Neural progenitor cell (in vitro differentiated cells): Measurements from ENCODE around the gene GLT6D1. TPM values are rescaled to one million over a fixed set of nuclear protein-coding genes. Genes with fewer than 3 reads are reported as not detected.
A peak's percentile ranks its signal among the peaks of the same experiment; 100 is the strongest.
"Not testable (repeated sequence)": the region's sequence is repeated elsewhere in the genome, so short reads cannot be mapped to it uniquely, and the experiment has no call there.

ENCODE experiments used
- DNase-seq: peaks from one replicate; pipeline ENCODE4 v3.0.0-alpha.2; 2016; ENCODE audit warnings: low spot score
- H2AFZ ChIP-seq: fragments of 200-600 bp; sonication (generic); replicated peaks from 2 replicates; pipeline ENCODE4 v1.6.1; 2016; ENCODE audit warnings: antibody characterized with exemption
- H3F3A ChIP-seq: fragments of 200-600 bp; sonication (generic); 2 replicates; pipeline ENCODE4 v1.6.1; 2016; ENCODE audit warnings: antibody characterized with exemption, low read depth
- H3K27ac ChIP-seq: fragments of 200-600 bp; sonication (generic); 2 replicates; pipeline ENCODE4 v1.5.1; 2016; ENCODE audit warnings: mild to moderate bottlenecking
- H3K27me3 ChIP-seq: fragments of 200-600 bp; sonication (generic); 2 replicates; pipeline ENCODE4 v1.6.1; 2016; ENCODE audit warnings: mild to moderate bottlenecking, moderate library complexity
- H3K36me3 ChIP-seq: fragments of 200-600 bp; sonication (generic); 2 replicates; pipeline ENCODE4 v1.5.1; 2016
- H3K4me1 ChIP-seq: fragments of 200-600 bp; sonication (generic); 2 replicates; pipeline ENCODE4 v1.6.1; 2016; ENCODE audit warnings: mixed run types
- H3K4me2 ChIP-seq: fragments of 200-600 bp; sonication (generic); 2 replicates; pipeline ENCODE4 v1.6.1; 2016
- H3K4me3 ChIP-seq: fragments of 200-600 bp; sonication (generic); 2 replicates; pipeline ENCODE4 v1.5.1; 2016
- H3K79me2 ChIP-seq: fragments of 200-600 bp; sonication (generic); 2 replicates; pipeline ENCODE4 v1.6.1; 2016; ENCODE audit warnings: low read depth
- H3K9ac ChIP-seq: fragments of 200-600 bp; sonication (generic); 2 replicates; pipeline ENCODE4 v1.6.1; 2016
- H3K9me3 ChIP-seq: fragments of 200-600 bp; sonication (generic); 2 replicates; pipeline ENCODE4 v1.5.1; 2016; ENCODE audit warnings: low read depth
- H4K20me1 ChIP-seq: fragments of 200-600 bp; sonication (generic); 2 replicates; pipeline ENCODE4 v1.6.1; 2016; ENCODE audit warnings: low read depth
- H3K27ac Mint-ChIP-seq: 3 replicates; pipeline ENCODE4 v1.8.0; 2021; ENCODE audit warnings: mixed read lengths
- H3K27me3 Mint-ChIP-seq: 2 replicates; pipeline ENCODE4 v1.8.0; 2022; ENCODE audit warnings: low read depth, mild to moderate bottlenecking, inconsistent platforms, moderate library complexity, mixed read lengths; ENCODE audit not compliant: insufficient read depth
- H3K36me3 Mint-ChIP-seq: 3 replicates; pipeline ENCODE4 v1.8.0; 2021; ENCODE audit warnings: mixed read lengths
- H3K4me1 Mint-ChIP-seq: 3 replicates; pipeline ENCODE4 v1.8.0; 2021; ENCODE audit warnings: mixed read lengths
- H3K4me3 Mint-ChIP-seq: 3 replicates; pipeline ENCODE4 v1.8.0; 2021; ENCODE audit warnings: mild to moderate bottlenecking, moderate library complexity, mixed read lengths
- H3K9me3 Mint-ChIP-seq: 3 replicates; pipeline ENCODE4 v1.8.0; 2020; ENCODE audit warnings: mixed read lengths
- EZH2 ChIP-seq: fragments of 200-600 bp; sonication (generic); IDR thresholded peaks from 2 replicates; pipeline ENCODE4 v1.6.1; 2017; ENCODE audit warnings: antibody characterized with exemption, mild to moderate bottlenecking, moderate library complexity
- EZH2phosphoT487 ChIP-seq: fragments of 200-600 bp; sonication (generic); IDR thresholded peaks from 2 replicates; pipeline ENCODE4 v1.6.1; 2017; ENCODE audit warnings: antibody characterized with exemption
- total RNA-seq: library from RNA; depleted of rRNA; stranded (reverse); fragments of >200 nt; gene quantifications from 2 replicates; pipeline ENCODE4 v1.2.3, GENCODE V29; 2015; ENCODE audit warnings: low replicate concordance
- TF ChIP-seq, protein P1 (sequence below): fragments of 200-600 bp; sonication (generic); IDR thresholded peaks from 2 replicates; pipeline ENCODE4 v1.5.1; 2017; ENCODE audit warnings: antibody characterized with exemption, mild to moderate bottlenecking

The GLT6D1 gene
- total RNA-seq, 1 donor from 2014 or later, result 0.80 TPM

DNA sequence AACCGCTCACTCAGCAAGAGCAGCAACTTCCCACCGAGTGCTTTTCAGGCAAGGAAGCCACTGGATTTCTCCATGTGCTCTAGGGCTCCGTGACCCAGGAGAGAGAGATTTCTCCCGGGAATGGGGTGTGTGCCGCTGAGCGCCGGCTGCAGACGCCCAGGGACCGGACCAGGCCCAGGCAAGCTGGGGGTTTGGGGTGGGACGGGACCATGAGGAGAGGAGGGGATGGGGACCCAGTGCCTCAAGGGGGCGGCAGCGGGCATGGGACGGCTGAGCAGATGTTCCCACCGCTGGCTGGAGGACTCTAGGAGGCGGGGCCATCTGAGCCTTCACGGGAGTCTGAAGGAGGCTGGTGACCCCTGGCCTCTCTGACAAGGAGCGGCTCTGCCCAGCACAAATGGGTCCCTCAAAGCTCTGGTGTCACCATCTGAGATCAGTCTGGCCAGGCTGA, 32.3 kb upstream of the GLT6D1 start:
- H3K4me3 Mint-ChIP-seq, result no peak overlapping the region
- H3K36me3 ChIP-seq, result no peaks in the 10 kb centered on the region
- no peaks in the 10 kb centered on the region for H3K27me3 ChIP-seq
- no peak overlapping the region for H3K4me2 ChIP-seq
- no peaks in the 10 kb centered on the region for H3K36me3 Mint-ChIP-seq
- no peaks in the 10 kb centered on the region for H3K4me1 ChIP-seq
- H3K27me3 Mint-ChIP-seq, result peaks cover 4% of the 10 kb centered on the region
- H3K27ac ChIP-seq, result no peak overlapping the region
- H3K4me1 Mint-ChIP-seq, result peaks cover 2% of the 10 kb centered on the region
- no peak overlapping the region for H3K27ac Mint-ChIP-seq
- H3K4me3 ChIP-seq, result no peak overlapping the region
- H3K9me3 ChIP-seq, result no peaks in the 10 kb centered on the region
- H2AFZ ChIP-seq, result peak overlapping the region; percentile 72
- peak; percentile 66 for DNase-seq
- H3K79me2 ChIP-seq, result no peaks in the 10 kb centered on the region
- H3K9me3 Mint-ChIP-seq, result peaks cover 12% of the 10 kb centered on the region
- H3F3A ChIP-seq, result no peaks in the 10 kb centered on the region
- no peak overlapping the region for H3K9ac ChIP-seq
- H4K20me1 ChIP-seq, result no peaks in the 10 kb centered on the region
- TF ChIP-seq, protein P1, sequence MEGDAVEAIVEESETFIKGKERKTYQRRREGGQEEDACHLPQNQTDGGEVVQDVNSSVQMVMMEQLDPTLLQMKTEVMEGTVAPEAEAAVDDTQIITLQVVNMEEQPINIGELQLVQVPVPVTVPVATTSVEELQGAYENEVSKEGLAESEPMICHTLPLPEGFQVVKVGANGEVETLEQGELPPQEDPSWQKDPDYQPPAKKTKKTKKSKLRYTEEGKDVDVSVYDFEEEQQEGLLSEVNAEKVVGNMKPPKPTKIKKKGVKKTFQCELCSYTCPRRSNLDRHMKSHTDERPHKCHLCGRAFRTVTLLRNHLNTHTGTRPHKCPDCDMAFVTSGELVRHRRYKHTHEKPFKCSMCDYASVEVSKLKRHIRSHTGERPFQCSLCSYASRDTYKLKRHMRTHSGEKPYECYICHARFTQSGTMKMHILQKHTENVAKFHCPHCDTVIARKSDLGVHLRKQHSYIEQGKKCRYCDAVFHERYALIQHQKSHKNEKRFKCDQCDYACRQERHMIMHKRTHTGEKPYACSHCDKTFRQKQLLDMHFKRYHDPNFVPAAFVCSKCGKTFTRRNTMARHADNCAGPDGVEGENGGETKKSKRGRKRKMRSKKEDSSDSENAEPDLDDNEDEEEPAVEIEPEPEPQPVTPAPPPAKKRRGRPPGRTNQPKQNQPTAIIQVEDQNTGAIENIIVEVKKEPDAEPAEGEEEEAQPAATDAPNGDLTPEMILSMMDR, result peak; percentile 43
- TF ChIP-seq EZH2, result no peak

DNA sequence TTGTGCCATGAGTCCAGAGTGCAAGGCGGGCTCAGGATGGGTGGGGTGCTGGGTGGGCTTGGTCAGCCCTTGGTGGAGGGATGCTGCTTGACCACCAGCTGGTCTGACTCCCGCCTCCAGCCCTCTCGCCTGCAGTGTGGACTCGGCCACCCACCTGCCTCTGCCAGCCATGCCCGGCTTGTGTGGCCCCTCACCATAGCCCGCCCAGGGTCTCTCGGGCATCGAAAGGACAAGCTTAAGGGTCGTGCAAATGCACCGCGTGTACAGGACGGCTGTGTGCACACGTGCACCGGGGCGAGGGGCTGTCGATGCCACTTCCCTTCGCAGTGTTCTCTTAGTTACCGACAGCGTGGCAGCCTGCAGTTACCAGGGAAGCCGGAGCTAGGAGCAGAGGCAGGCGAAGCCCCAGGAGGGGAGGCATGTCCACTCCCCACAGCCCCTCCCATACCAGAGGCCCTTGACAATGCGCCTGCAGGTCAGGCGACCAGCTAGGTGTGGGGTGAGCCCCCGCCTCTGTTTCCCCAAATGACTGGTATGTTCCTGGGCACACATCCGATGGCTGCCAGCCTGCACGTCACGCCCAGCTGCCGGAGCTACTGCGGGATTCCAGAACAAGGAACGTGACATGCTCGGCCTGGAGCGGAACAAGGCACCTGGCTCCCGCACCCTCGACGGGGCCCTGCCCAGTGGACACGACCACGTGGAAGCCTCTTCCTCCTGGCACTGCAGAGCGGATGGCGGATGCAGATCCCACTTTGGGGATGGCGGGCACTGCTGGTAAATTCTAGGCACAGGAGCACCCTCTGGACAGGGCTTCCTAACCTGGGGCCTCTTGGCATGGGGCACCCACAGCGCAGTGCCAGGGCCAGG, 31.6 kb upstream of the GLT6D1 start:
- H3K27ac Mint-ChIP-seq, result no peak overlapping the region

DNA sequence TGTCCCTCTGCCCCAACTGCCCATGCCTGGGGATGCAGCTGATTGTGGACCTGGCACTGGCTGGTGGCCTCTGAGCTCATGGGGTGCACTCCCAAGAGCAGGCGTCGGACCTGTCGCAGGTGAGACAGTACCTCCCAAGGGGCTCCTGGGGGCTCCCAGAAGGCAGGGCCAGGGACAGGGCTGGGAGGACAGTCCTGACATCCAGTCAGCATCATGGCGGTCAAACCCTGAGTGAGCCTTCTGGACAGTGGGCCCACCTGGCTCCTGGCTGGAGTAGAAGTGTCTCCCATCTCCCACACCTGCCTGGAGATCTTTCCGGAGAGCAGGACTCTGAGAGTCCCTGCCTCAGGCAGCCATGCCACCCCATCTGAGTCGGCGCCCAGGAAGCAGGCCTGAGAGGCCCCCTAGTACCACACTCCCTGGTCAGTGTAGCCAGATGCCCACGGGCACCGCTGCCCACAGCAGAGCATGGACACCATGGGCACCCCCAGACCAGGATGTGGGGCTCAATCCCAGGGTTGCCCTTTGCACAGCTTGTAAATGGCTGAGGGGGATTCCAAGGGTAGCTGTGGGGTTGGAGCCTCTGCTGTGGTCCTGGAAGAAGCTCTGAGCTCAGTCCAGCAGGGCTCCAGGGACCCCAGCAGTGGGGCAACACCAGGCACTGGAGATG, 30.4 kb upstream of the GLT6D1 start:
- Histone ChIP-seq H3K4me2 (no peak overlapping the region), H3F3A (no peaks in the 10 kb centered on the region), H3K79me2 (no peaks in the 10 kb centered on the region), H3K4me3 (no peak overlapping the region), H3K4me1 (no peaks in the 10 kb centered on the region), H3K9me3 (no peaks in the 10 kb centered on the region), H4K20me1 (no peaks in the 10 kb centered on the region), H3K27ac (no peak overlapping the region), H2AFZ (no peak overlapping the region), H3K27me3 (no peaks in the 10 kb centered on the region), H3K9ac (no peak overlapping the region), H3K36me3 (no peaks in the 10 kb centered on the region)
- DNase-seq, result no peak
- TF ChIP-seq EZH2phosphoT487 (no peak), EZH2 (no peak)
- H3K4me1 Mint-ChIP-seq, result peaks cover 5% of the 10 kb centered on the region
- H3K4me3 Mint-ChIP-seq, result no peak overlapping the region
- peaks cover 4% of the 10 kb centered on the region for H3K27me3 Mint-ChIP-seq
- peaks cover 12% of the 10 kb centered on the region for H3K9me3 Mint-ChIP-seq
- H3K27ac Mint-ChIP-seq, result no peak overlapping the region
- H3K36me3 Mint-ChIP-seq, result no peaks in the 10 kb centered on the region

More for the DNA sequence above, 31.6 kb upstream of the GLT6D1 start:
- Histone ChIP-seq H3K27me3 (no peaks in the 10 kb centered on the region), H3K4me3 (no peak overlapping the region), H3K27ac (no peak overlapping the region), H3K4me1 (no peaks in the 10 kb centered on the region), H4K20me1 (no peaks in the 10 kb centered on the region), H3K36me3 (no peaks in the 10 kb centered on the region), H3K4me2 (no peak overlapping the region), H2AFZ (peak overlapping the region; percentile 72), H3F3A (no peaks in the 10 kb centered on the region), H3K9me3 (no peaks in the 10 kb centered on the region), H3K79me2 (no peaks in the 10 kb centered on the region), H3K9ac (no peak overlapping the region)
- TF ChIP-seq EZH2 (no peak), EZH2phosphoT487 (no peak)
- TF ChIP-seq, protein P1, result no peak
- DNase-seq, result no peak
- Mint-ChIP-seq H3K9me3 (peaks cover 12% of the 10 kb centered on the region), H3K36me3 (no peaks in the 10 kb centered on the region), H3K4me1 (peaks cover 5% of the 10 kb centered on the region), H3K4me3 (no peak overlapping the region), H3K27me3 (peaks cover 4% of the 10 kb centered on the region)

DNA sequence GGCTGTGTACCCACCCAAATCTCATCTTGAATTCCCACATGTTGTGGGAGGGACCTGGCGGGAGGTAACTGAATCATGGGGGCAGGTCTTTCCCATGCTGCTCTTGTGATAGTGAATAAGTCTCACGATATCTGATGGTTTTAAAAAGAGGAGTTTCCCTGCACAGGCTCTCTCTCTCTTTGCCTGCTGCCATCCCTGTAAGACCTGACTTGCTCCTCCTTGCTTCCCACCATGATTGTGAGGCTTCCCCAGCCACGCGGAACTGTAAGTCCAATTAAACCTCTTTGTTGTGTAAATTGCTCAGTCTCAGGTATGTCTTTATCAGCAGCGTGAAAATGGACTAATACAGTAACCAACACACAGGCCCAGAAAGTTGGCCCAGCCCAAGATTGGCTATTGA, 29.7 kb upstream of the GLT6D1 start:
- H3K27ac ChIP-seq, H3F3A ChIP-seq, H3K27me3 ChIP-seq, H3K4me2 ChIP-seq, H3K27ac Mint-ChIP-seq, H3K4me1 ChIP-seq, H3K4me3 ChIP-seq, H3K9ac ChIP-seq, H3K36me3 Mint-ChIP-seq, H3K36me3 ChIP-seq, H3K79me2 ChIP-seq, H2AFZ ChIP-seq, DNase-seq, H3K4me3 Mint-ChIP-seq, H4K20me1 ChIP-seq, H3K9me3 ChIP-seq, H3K27me3 Mint-ChIP-seq: not testable (repeated sequence)
- H3K4me1 Mint-ChIP-seq, result peaks cover 11% of the 10 kb centered on the region
- H3K9me3 Mint-ChIP-seq, result peaks cover 12% of the 10 kb centered on the region
